Measurements from ENCODE around the gene MOCS1. TPM values are rescaled to one million over a fixed set of nuclear protein-coding genes. Genes with fewer than 3 reads are reported as not detected.

Gene MOCS1
- total RNA-seq, 2 experiments from 2014 or later: not detected

- Mint-ChIP-seq H3K36me3 (ENCODE audit: low read depth) (peaks cover 3% of the 10 kb centered on the region), H3K4me1 (no peaks in the 10 kb centered on the region), H3K4me3 (no peak overlapping the region), H3K9me3 (peaks cover 12% of the 10 kb centered on the region), H3K27me3 (no peaks in the 10 kb centered on the region), H3K27ac (no peak overlapping the region)
- CTCF ChIA-PET: no interaction called here
- no peak for DNase-seq
- POLR2A ChIA-PET: no interaction called here
Observed at GRCh38 chr6:39925191-39925930, 8.9 kb downstream of the MOCS1 start.

GRCh38 chr6:39924283-39924682 is 10.0 kb downstream of the MOCS1 start:
- no peaks in the 10 kb centered on the region for H3K27me3 Mint-ChIP-seq
- no peaks in the 10 kb centered on the region for H3K4me1 Mint-ChIP-seq
- peaks cover 12% of the 10 kb centered on the region for H3K9me3 Mint-ChIP-seq
- DNase-seq: no peak
- no peak overlapping the region for H3K27ac Mint-ChIP-seq
- peaks cover 3% of the 10 kb centered on the region for H3K36me3 Mint-ChIP-seq (ENCODE audit: low read depth)
- no peak overlapping the region for H3K4me3 Mint-ChIP-seq
- ChIA-PET POLR2A (no interaction called here), CTCF (no interaction called here)

- H3K27me3 Mint-ChIP-seq: no peaks in the 10 kb centered on the region
- no peaks in the 10 kb centered on the region for H3K4me1 Mint-ChIP-seq
- no peak for DNase-seq
- peaks cover 3% of the 10 kb centered on the region for H3K36me3 Mint-ChIP-seq (ENCODE audit: low read depth)
- peaks cover 12% of the 10 kb centered on the region for H3K9me3 Mint-ChIP-seq
- no peak overlapping the region for H3K27ac Mint-ChIP-seq
- no peak overlapping the region for H3K4me3 Mint-ChIP-seq
- ChIA-PET POLR2A (no interaction called here), CTCF (no interaction called here)
Observed at GRCh38 chr6:39923861-39924260, 10.4 kb downstream of the MOCS1 start.

GRCh38 chr6:39923394-39923793 is 10.9 kb downstream of the MOCS1 start:
- POLR2A ChIA-PET: no interaction called here
- CTCF ChIA-PET: no interaction called here
- H3K36me3 Mint-ChIP-seq (ENCODE audit: low read depth): peaks cover 3% of the 10 kb centered on the region
- H3K27me3 Mint-ChIP-seq: no peaks in the 10 kb centered on the region
- H3K4me1 Mint-ChIP-seq: no peaks in the 10 kb centered on the region
- H3K9me3 Mint-ChIP-seq: peaks cover 12% of the 10 kb centered on the region
- DNase-seq: no peak
- no peak overlapping the region for H3K4me3 Mint-ChIP-seq
- H3K27ac Mint-ChIP-seq: no peak overlapping the region

- H3K4me1 Mint-ChIP-seq: no peaks in the 10 kb centered on the region
- no peak overlapping the region for H3K4me3 Mint-ChIP-seq
- H3K27ac Mint-ChIP-seq: no peak overlapping the region
- peaks cover 12% of the 10 kb centered on the region for H3K9me3 Mint-ChIP-seq
- ChIA-PET POLR2A (no interaction called here), CTCF (interaction anchor here (1.1 kb wide), 1 partner anchor 32 kb away, joined by 3 read pairs; no protein-coding TSS in a partner anchor)
- H3K27me3 Mint-ChIP-seq: no peaks in the 10 kb centered on the region
- peaks cover 3% of the 10 kb centered on the region for H3K36me3 Mint-ChIP-seq (ENCODE audit: low read depth)
- no peak for DNase-seq
Observed at GRCh38 chr6:39922821-39923220, 11.4 kb downstream of the MOCS1 start.

GRCh38 chr6:39920157-39920556 is 14.1 kb downstream of the MOCS1 start:
- H3K4me3 Mint-ChIP-seq: no peak overlapping the region
- H3K9me3 Mint-ChIP-seq: peaks cover 2% of the 10 kb centered on the region
- no peaks in the 10 kb centered on the region for H3K36me3 Mint-ChIP-seq (ENCODE audit: low read depth)
- H3K27ac Mint-ChIP-seq: no peak overlapping the region
- CTCF ChIA-PET: interaction anchor here (0.6 kb wide), 1 partner anchor 51 kb away, joined by 3 read pairs; no protein-coding TSS in a partner anchor
- POLR2A ChIA-PET: no interaction called here
- H3K4me1 Mint-ChIP-seq: no peaks in the 10 kb centered on the region
- H3K27me3 Mint-ChIP-seq: no peaks in the 10 kb centered on the region
- DNase-seq: no peak

- no peak for DNase-seq
- ChIA-PET POLR2A (no interaction called here), CTCF (no interaction called here)
- no peaks in the 10 kb centered on the region for H3K4me1 Mint-ChIP-seq
- no peaks in the 10 kb centered on the region for H3K36me3 Mint-ChIP-seq (ENCODE audit: low read depth)
- H3K27me3 Mint-ChIP-seq: no peaks in the 10 kb centered on the region
- no peaks in the 10 kb centered on the region for H3K9me3 Mint-ChIP-seq
- no peak overlapping the region for H3K4me3 Mint-ChIP-seq
- no peak overlapping the region for H3K27ac Mint-ChIP-seq
Observed at GRCh38 chr6:39918831-39919230, 15.4 kb downstream of the MOCS1 start.

- Mint-ChIP-seq H3K27me3 (no peaks in the 10 kb centered on the region), H3K36me3 (ENCODE audit: low read depth) (no peaks in the 10 kb centered on the region), H3K4me3 (no peak overlapping the region), H3K9me3 (no peaks in the 10 kb centered on the region), H3K4me1 (no peaks in the 10 kb centered on the region), H3K27ac (no peak overlapping the region)
- ChIA-PET CTCF (no interaction called here), POLR2A (interaction anchor here (0.6 kb wide), 1 partner anchor 17 kb away, joined by 4 read pairs; no protein-coding TSS in a partner anchor)
- DNase-seq: no peak
Observed at GRCh38 chr6:39917981-39918380, 16.3 kb downstream of the MOCS1 start.

- CTCF ChIA-PET: no interaction called here
- POLR2A ChIA-PET: no interaction called here
Observed at GRCh38 chr6:39917329-39917728, 16.9 kb downstream of the MOCS1 start.

GRCh38 chr6:39915866-39916265 is 18.4 kb downstream of the MOCS1 start:
- Mint-ChIP-seq H3K9me3 (no peaks in the 10 kb centered on the region), H3K4me3 (no peak overlapping the region)
- POLR2A ChIA-PET: no interaction called here

More at GRCh38 chr6:39917329-39917728, 16.9 kb downstream of the MOCS1 start:
- H3K36me3 Mint-ChIP-seq (ENCODE audit: low read depth): no peaks in the 10 kb centered on the region
- no peaks in the 10 kb centered on the region for H3K9me3 Mint-ChIP-seq
- DNase-seq: no peak
- no peaks in the 10 kb centered on the region for H3K27me3 Mint-ChIP-seq
- H3K4me1 Mint-ChIP-seq: no peaks in the 10 kb centered on the region
- no peak overlapping the region for H3K4me3 Mint-ChIP-seq
- H3K27ac Mint-ChIP-seq: no peak overlapping the region

GRCh38 chr6:39914239-39914638 is 20.0 kb downstream of the MOCS1 start:
- no peak overlapping the region for H3K27ac Mint-ChIP-seq
- no peak for DNase-seq
- no peaks in the 10 kb centered on the region for H3K9me3 Mint-ChIP-seq
- ChIA-PET CTCF (no interaction called here), POLR2A (no interaction called here)
- no peaks in the 10 kb centered on the region for H3K36me3 Mint-ChIP-seq (ENCODE audit: low read depth)
- H3K4me3 Mint-ChIP-seq: no peak overlapping the region
- H3K4me1 Mint-ChIP-seq: no peaks in the 10 kb centered on the region
- no peaks in the 10 kb centered on the region for H3K27me3 Mint-ChIP-seq

More at GRCh38 chr6:39915866-39916265, 18.4 kb downstream of the MOCS1 start:
- no peak for DNase-seq
- no peaks in the 10 kb centered on the region for H3K4me1 Mint-ChIP-seq
- H3K27me3 Mint-ChIP-seq: no peaks in the 10 kb centered on the region
- H3K36me3 Mint-ChIP-seq (ENCODE audit: low read depth): no peaks in the 10 kb centered on the region
- CTCF ChIA-PET: no interaction called here
- no peak overlapping the region for H3K27ac Mint-ChIP-seq

GRCh38 chr6:39913391-39913916 is 20.8 kb downstream of the MOCS1 start:
- CTCF ChIA-PET: no interaction called here
- POLR2A ChIA-PET: no interaction called here
- no peaks in the 10 kb centered on the region for H3K9me3 Mint-ChIP-seq
- H3K36me3 Mint-ChIP-seq (ENCODE audit: low read depth): no peaks in the 10 kb centered on the region
- no peaks in the 10 kb centered on the region for H3K4me1 Mint-ChIP-seq
- H3K27me3 Mint-ChIP-seq: no peaks in the 10 kb centered on the region
- no peak overlapping the region for H3K27ac Mint-ChIP-seq
- no peak for DNase-seq
- H3K4me3 Mint-ChIP-seq: no peak overlapping the region

GRCh38 chr6:39912446-39912845 is 21.8 kb downstream of the MOCS1 start:
- H3K27ac Mint-ChIP-seq: no peak overlapping the region

GRCh38 chr6:39911513-39912125 is 22.6 kb downstream of the MOCS1 start:
- no peaks in the 10 kb centered on the region for H3K27me3 Mint-ChIP-seq
- POLR2A ChIA-PET: no interaction called here
- CTCF ChIA-PET: no interaction called here
- no peaks in the 10 kb centered on the region for H3K36me3 Mint-ChIP-seq (ENCODE audit: low read depth)
- H3K27ac Mint-ChIP-seq: no peak overlapping the region
- no peaks in the 10 kb centered on the region for H3K9me3 Mint-ChIP-seq
- no peak for DNase-seq
- no peak overlapping the region for H3K4me3 Mint-ChIP-seq
- H3K4me1 Mint-ChIP-seq: no peaks in the 10 kb centered on the region

More at GRCh38 chr6:39912446-39912845, 21.8 kb downstream of the MOCS1 start:
- POLR2A ChIA-PET: no interaction called here
- no peaks in the 10 kb centered on the region for H3K36me3 Mint-ChIP-seq (ENCODE audit: low read depth)
- no peak overlapping the region for H3K4me3 Mint-ChIP-seq
- CTCF ChIA-PET: no interaction called here
- no peak for DNase-seq
- no peaks in the 10 kb centered on the region for H3K9me3 Mint-ChIP-seq
- H3K27me3 Mint-ChIP-seq: no peaks in the 10 kb centered on the region
- no peaks in the 10 kb centered on the region for H3K4me1 Mint-ChIP-seq

All from activated CD4-positive, alpha-beta memory T cell treated with anti-CD3 and anti-CD28 coated beads, Interleukin-2, amount 10 ng/mL, durations not matched to agents 7 days and 5 days (primary cell).